HS-5 (cell line): Measurements from ENCODE around the gene SH2D7.

Source experiments
- DNase-seq: peaks from one replicate; pipeline ENCODE4 v3.0.0-alpha.2; 2012; ENCODE audit warnings: low read depth

The SH2D7 gene

DNA sequence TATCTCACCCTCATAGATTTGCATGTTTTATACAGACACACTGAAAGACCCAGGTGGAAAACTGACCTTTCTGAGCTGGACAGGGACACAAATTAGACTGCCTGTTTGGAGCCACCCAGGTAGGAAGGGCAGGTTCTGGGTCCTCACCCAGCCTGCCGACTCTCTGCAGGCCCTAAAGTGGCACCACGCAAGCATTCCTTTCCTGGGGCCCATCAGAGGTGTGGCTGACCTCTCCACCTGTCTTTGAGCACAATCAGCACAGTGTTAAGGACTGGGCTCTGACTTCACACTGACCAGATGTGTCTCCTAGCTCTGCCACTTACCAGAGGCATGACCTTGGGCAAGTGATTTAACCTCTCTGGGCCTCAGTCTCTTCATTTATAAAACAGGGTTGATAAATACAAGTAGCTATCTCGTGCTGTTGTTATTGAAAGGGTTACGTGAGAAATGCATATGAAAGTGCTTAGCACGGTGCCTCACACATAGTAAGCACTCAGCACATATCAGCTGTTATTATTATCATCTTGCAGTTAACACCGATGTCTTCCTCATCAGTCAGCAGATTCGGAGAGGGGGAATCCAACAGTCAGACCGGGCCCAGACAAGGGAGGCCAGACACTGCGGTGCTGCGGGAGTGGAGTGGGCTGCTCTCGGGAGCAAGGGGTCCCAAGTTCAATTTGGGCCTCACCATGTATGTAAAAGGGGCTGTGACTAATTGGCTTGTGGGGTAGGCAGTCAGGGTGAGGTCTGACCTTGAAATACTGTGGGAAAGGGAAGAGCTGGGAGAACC lies 12.9 kb upstream of the SH2D7 start:
- no peak for DNase-seq

DNA sequence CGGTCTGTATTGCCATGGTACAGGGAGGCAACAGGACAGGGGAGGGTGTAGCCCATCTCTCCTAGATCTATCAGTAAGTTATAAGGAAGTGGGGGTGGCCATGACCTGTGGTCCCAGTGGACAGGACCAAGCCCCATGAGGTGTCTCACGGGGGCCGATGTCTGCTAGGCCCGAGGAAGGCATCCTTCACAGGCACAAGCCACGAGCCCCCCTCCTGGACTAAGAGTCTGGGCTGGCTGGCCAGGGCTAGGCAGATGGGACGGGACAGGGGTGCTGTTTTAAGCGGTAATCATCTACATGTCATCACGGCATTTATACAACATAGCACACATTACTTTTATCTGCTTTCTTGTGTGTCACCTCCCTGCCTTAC lies 12.3 kb upstream of the SH2D7 start:
- no peak for DNase-seq

DNA sequence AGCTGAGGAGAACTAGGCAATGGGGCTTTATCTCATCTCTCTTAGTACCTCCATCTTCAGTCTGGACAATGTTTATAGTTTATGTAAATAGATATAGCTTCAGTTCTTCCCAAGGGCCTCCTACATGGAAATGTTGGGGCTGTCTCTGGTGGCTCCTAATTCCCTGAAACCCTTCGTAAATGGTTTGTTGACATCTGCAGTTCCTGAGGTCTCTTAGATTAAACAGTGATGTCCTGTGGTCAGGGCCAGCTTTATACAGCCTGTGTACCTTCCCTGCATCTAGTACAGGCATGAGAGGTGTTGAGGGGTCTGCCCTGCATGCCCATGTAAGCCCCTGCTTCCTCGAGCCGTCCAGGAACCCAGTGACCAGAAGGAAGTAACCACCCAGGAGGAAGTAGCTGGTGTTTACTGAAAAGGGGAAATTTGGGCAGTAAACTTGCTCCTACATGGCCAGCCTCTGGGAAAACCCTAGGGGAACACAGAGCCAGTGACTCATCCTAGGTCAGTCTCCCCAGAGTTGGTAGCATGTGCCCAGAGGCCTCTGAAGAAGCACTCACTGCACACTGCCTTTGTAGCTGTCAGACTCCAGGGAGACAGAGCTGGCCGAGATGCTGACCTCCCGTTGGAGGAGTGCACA lies 10.1 kb upstream of the SH2D7 start:
- DNase-seq: no peak

DNA sequence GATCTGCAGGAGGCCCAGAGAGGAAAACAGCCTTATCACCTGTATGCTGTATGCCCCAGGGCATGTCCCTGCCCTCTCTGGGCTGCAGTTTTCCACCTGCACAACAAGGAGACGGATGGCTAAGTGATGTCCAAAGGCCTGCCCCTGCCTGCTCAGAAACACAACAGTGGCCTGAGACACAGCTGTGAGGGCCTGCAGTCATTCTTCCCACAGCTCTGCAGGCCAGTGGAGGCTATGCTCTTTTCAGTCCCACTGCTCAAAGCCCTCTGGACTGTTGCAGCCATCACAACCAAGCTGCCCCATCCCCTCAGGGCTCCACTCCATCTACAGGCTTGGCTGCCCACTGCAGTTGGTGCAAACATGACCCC lies 9.6 kb upstream of the SH2D7 start:
- no peak for DNase-seq

DNA sequence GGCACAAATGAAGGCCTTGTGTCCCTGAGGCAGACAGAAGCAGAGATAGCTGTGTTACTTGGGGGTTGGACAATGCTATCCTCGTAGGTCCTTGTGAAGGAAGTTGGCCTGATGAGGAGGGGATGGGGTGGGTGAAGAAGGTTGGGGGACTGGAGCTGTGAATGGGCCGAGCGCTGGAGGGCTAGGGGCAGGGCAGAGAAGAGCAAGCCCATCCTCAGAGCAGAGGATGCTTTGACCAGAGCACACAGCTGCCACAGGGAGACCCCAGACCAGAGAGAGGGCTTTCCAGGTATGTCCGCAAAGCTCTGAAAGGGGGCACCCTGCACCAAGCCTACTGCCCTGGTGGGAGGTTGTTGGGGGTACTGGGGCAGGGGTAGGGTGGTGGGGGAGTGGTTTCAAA lies 9.2 kb upstream of the SH2D7 start:
- no peak for DNase-seq

DNA sequence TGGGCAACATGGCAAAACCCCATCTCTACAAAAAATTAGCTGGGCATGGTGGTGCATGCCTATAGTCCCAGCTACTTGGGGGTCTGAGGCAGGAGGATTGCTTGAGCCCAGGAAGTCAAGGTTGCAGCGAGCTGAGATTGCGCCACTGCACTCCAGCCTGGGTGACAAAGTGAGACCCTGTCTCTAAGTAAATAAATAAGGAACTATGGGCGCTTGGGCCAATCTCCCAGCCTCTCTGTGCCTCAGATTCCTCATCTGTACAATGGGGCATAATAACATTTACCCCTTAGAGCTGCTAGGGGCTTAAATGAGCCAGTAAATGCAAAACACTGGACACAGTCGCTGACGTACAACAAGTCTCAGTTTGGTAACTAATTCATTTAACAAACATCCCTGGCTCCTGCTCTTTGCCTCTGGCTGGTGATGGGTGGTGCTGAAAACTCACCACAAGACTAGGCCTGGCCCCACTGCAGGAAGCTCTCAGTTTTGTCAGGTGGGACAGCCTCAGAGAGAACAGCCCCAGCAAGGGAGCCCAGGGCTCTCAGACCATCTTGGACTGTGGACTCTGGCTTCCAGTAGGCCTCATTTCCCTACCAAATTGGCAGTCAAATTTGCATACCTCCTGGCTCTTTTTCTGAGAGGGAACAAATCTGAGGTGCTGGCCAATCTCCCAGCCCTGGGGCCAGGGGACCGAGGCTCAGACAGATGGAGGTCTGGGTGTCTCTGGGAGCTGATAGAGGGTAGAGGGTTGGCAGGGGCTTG lies 8.5 kb upstream of the SH2D7 start:
- no peak for DNase-seq

DNA sequence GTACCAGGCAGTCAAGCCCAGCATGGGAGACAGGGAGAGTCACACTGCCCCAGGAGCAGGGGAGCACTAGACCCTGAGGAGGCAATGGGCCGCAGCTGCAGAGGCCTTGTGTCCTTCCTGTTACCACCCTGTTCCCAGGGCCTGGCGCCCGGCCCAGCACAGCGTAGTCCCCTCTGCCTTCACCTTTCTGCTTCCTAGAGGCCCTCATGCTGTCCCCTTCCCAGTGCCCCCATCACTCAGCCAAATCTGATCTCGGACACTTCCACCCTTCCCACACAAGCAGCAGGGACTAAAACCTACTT lies 8.0 kb upstream of the SH2D7 start:
- no peak for DNase-seq

DNA sequence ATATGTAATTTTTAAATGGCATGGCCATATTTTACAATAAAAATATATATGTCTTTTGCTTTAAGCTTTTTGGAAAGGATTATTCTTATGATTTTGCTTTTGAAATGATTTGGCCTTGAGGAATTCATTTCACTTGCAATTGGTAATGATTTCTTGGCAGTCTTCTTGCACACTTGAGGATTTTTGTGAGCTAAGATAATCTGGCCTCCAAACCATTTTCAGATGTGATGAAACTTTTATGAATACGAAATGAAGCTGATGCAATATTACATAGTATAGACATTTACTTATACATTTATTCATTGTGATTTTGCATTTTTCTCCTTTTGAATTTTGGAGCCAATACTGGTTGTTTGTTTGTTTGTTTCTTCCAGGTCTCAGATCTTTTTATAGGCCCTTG lies 6.4 kb upstream of the SH2D7 start:
- DNase-seq: no peak

DNA sequence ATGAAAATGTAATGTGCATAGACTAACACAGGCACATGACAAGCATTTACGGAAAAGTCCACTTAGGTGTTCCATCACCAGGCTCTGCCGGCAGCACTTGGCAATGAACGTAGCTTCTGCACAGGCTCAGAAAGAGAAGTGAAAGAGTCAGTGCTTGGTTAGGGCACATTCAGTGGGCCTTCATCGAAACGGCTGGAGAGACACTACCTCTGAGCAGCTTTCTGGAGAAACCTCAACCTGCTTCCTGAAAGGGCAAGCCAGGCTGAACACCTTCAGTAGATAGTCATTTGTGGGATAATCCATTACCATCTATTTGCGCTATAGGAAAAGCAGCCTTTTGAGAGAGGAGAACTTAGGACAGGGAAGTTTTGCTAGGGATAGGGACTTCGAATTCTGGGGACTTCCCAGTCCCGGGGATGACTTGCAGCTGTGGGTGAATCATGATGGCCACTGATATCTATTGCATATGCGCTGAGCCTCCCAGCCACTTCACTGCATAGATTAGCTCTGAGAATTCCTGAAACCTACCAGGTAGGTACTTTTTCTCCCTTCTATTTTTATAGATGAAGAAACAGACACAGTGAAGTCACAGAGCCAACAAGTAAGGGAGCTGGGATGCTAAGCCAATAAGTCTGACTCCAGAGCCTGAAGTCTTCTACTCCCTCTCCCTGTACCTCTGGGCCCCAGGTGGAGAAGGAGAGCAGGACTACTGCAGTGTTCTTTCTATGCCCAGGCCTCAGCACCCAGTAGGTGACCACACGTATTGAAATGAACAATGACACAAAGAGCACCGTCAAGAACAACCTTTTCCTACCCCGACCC lies 4.2 kb upstream of the SH2D7 start:
- no peak for DNase-seq

DNA sequence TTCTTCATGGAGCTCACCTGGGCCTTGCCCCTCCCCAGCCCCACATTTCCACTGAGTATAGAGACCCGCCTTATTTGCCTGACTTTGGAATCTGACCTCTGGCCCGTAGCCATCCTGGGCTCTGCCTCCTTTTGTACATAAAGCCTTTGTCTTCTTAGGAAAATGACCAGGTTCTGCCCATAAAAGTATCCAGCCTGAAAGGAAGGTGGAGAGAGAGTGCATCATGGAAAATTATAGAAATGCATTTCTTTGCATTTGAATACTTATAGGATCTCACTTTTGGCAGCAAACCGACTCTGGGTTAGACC lies 3.6 kb upstream of the SH2D7 start:
- no peak for DNase-seq

DNA sequence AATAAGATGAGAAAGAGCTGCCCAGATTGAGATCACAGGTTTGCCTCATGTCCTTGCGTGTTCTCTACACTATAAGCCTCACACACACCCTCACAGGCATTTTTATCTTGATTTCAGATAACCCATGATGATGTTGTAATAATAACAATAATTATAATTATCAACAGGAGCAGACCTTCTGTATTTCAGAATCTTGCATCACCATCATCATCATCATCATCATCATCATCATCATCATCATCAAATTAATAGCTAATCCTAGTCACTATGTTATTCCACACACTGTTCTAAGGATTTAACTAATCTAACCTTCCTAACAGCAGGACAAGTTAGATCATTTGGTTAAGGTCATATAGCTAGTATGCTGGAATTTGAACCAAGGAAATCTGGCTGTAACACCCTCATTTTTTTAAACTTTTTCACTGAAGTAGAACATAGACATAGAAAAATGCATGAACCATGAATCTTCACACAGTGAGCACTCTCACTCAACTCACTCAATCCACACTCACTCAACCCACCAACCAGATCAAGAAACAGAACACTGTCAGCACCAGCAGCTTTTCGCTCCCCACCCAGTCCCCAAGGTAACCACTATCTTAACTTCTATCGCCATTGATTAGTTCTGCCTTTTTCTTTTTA lies 1.8 kb upstream of the SH2D7 start:
- DNase-seq: no peak

DNA sequence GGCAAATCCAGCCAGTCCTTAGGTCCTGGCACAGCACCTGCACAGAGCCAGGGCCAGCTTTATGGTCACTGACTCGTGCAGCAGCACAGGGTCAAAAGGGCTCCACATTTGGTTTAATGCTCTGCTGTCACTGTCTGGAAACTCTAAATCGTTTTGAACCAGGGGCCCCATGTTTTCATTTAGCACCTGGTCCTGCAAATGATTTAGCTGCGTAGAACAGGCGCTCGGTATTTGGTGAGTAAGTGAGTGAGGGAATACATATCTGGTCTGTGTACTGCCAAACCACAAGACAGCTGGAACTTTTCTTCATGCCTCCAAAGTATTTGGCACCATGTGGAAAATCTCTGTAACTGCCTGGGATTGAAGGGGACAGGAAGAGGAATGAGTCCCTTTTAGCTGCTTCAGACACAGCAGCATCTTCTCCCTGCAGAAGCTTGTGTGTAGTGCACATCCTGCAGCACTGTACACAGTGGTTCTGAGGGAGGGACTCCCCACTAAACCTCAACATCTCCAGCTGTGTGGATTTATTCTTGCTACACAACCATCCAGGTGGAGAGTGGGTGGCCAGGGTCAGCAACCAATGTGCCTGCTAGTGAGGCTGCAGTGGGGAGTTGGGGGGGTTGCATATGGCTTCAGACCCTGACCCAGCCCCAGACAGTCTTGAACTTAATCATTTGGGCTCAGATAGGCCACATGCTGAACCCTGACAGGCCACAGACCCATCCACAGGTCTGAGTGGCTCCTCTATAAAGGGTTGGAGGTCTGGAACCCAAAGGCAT lies 1.1 kb downstream of the SH2D7 start:
- DNase-seq: no peak

DNA sequence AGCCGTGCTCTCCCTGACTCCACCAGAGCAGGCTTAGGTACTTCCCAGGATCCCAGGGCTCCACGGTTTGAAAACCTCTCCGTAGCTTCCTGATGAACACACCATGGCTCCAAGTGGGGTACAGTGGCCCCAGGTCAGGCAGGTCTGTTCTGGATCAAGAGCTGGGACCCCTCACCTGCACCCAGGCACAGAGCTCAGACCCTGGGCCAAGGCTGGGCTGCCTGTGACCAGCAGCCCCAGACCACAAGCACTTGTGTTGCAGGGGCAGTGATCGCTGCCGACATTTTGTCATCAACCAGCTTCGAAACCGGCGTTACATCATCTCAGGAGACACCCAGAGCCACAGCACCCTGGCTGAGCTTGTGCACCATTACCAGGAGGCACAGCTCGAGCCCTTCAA lies 5.3 kb downstream of the SH2D7 start:
- DNase-seq: no peak

DNA sequence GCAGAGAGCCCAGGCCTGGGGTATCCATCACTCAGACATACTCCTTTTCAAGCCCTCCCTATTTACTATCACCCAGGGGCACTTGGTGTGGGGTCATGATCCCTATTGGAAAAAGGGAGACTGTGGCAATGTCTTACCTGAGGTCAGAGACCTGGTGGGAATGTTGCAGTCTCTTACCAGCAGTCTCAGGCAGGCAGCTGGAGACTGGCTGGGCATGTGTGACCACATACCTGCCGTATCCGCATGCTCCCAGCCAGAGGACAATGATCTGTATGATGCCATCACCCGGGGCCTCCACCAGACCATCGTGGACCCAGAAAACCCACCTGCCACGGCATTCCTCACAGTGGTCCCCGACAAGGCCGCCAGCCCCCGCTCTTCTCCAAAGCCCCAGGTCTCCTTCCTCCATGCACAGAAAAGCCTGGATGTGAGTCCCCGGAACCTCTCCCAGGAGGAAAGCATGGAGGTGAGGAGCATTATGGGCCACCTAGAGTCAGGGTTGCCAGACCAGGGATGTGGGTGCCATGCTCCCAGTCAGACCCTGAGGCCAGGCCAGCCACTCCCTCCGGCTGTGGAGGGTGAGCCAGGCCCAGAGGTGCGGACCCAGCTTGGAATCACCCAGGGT lies 5.9 kb downstream of the SH2D7 start:
- DNase-seq: no peak

DNA sequence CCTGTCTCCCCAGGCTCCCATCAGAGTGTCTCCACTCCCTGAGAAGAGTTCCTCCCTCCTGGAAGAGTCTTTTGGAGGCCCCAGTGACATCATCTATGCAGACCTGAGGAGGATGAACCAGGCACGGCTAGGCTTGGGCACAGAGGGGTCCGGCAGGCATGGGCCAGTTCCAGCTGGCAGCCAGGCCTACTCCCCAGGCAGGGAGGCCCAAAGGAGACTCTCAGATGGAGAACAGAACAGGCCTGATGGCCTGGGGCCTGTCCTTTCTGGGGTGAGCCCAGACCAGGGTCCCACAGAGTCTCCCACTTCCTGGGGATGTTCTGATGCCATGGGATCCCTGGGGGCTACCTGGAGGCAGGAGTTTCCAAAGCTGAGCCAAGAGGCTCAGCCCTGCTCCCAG lies 8.5 kb downstream of the SH2D7 start:
- no peak for DNase-seq

DNA sequence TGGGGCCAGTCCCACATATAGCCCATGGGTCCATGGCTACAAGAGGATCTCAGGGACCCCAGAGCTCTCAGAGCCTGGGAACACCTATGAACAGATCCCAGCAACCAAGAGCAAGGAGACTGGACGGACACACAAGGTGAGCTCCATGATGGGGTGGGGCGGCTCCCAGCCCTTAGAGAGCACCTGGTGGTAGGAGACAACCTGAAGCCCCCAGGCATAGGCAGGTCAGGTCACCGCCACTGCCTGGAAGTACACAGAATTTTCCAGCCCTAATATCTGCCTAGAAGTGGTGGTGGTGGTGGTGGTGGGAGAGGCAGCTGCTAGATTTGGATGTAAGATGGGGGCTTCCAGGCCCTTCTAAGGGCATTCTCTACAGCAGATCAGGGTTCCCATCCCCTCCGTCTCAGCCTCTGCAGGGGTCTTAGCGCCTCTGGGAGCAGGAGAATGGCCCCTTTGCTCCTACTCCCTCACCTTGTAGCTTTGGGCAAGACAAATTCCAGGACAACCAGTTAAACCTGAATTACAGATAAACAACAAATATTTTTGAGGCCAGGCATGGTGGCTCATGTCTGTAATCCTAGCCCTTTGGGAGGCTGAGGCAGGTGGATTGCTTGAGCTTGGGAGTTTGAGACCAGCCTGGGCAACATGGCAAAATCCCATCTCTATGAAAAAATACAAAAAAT lies 9.2 kb downstream of the SH2D7 start:
- DNase-seq: no peak

DNA sequence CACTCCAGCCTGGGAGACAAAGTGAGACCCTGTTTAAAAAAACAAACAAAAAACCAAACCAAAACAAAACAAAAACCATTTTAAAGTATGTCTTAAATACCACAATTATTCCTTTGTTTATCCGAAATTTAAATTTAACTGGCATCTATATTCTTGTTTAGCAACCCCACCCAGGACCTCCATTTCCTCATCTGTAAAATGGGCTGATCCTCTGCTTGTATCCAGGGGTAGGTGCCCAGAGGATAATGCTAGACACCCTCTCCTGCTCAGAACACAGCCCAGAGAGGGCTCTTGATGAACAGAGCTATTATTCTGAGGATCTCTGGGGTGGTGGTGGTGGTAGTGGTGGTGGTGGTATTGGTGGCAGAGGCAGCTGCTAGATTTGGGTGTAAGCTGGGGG lies 9.8 kb downstream of the SH2D7 start:
- no peak for DNase-seq

DNA sequence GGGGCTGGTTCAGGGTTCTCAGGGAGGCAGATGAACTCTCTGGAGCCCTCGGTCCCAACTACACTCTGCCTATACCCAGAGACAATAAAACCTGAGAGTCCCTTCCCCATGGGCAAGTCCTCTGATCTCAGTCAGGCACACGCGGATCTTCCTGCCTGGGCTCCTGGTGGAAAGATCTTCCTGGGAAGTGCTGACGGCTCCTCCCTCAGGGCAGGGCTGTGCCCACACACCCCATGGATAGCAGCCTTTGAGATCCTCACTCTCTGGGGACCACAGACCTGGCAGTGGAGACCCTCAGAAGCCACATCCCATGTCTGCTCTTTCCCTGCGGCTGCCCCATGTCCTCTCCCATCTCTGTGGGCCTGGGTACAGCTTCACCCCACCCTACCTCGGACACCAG lies 10.4 kb downstream of the SH2D7 start:
- DNase-seq: no peak

DNA sequence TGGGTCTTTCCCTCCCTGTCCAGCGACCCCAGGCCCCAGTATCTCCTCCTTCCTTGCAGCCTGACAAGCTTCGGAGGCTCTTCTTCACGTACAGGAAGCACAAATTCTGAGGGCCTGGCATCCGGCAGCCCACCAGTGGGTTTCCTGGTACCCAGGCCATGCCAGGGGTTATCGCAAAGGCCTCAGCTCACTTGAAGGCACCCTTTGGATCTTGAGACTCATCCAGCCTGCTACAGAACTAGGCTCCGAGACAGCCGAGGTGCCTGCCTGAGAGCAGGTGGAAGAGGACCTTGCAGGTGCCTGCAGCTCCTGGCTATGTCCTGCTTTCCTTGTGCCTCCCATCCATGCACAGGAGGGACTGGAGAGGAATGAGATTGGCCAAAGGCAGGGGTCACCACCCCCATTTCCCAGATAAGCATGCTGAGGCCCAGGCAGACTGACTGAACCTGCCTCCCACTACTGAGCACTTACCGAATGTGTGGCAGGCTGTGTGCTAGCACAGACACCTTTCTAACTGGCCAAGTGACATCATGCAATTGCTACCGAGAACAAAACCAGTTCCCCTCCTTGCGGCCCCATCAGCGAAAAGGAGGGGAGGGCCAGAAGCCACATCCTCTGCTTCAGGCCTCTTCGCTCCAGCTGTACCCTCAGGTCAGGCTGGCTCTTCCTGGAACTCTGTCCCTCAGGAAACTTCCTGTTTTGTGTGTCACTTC lies 11.2 kb downstream of the SH2D7 start:
- DNase-seq: no peak

DNA sequence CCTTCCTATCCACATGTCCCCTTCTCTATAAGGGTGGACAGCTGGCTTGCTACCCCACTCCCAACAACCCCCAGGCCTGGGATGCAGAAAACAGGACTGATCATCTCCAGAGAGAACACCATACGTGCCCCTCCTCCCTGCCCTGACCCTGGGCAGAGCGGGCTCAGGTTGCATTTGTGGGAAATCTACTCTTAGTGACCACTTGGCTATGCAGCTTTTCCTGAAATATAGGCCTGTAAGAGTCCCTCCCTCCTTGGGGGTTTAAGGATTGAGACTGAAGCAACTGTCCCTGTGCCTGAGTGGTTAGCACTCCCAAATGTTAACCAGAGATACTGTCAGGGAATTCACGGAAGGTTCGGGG lies 11.7 kb downstream of the SH2D7 start:
- no peak for DNase-seq
